GM23338 (cell line): Measurements from ENCODE around the gene NCF4. TPM values are rescaled to one million over a fixed set of nuclear protein-coding genes. Genes with fewer than 3 reads are reported as not detected.

Experiments used
- ATAC-seq: fragments of 200-7000 bp; cut with Tn5 transposase; 3 replicates; pipeline ENCODE4 v1.9.1; 2020
- DNase-seq: peaks from one replicate; pipeline ENCODE4 v3.0.0-alpha.2; 2015; ENCODE audit warnings: low spot score
- H2AFZ ChIP-seq: fragments of 200-600 bp; sonication (generic); 2 replicates; pipeline ENCODE4 v1.8.0; 2016; ENCODE audit warnings: antibody characterized with exemption, mild to moderate bottlenecking, moderate library complexity
- H3F3A ChIP-seq: fragments of 200-600 bp; sonication (generic); replicated peaks from 2 replicates; pipeline ENCODE4 v1.8.0; 2017; ENCODE audit warnings: antibody characterized with exemption, mixed run types, low read depth
- H3K27ac ChIP-seq: fragments of 200-600 bp; sonication (generic); 2 replicates; pipeline ENCODE4 v1.6.1; 2016; ENCODE audit warnings: low read depth
- H3K27me3 ChIP-seq: fragments of 200-600 bp; sonication (generic); 2 replicates; pipeline ENCODE4 v1.8.0; 2016; ENCODE audit warnings: mild to moderate bottlenecking, mixed run types, moderate library complexity; ENCODE audit not compliant: insufficient read depth
- H3K36me3 ChIP-seq: fragments of 200-600 bp; sonication (generic); 2 replicates; pipeline ENCODE4 v1.8.0; 2016; ENCODE audit warnings: mild to moderate bottlenecking; ENCODE audit not compliant: insufficient read depth
- H3K4me1 ChIP-seq: fragments of 200-600 bp; sonication (generic); 2 replicates; pipeline ENCODE4 v1.8.0; 2016; ENCODE audit warnings: mild to moderate bottlenecking, moderate library complexity; ENCODE audit not compliant: insufficient read depth
- H3K4me2 ChIP-seq: fragments of 200-600 bp; sonication (generic); 2 replicates; pipeline ENCODE4 v1.7.1; 2017; ENCODE audit warnings: mixed run types
- H3K4me3 ChIP-seq: fragments of 200-600 bp; sonication (generic); 2 replicates; pipeline ENCODE4 v1.6.1; 2016; ENCODE audit warnings: mixed run types
- H3K79me2 ChIP-seq: fragments of 200-600 bp; sonication (generic); replicated peaks from 2 replicates; pipeline ENCODE4 v1.8.0; 2017; ENCODE audit warnings: mild to moderate bottlenecking; ENCODE audit not compliant: insufficient read depth
- H3K9me2 ChIP-seq: fragments of 200-600 bp; sonication (generic); 2 replicates; pipeline ENCODE4 v1.8.0; 2017; ENCODE audit not compliant: insufficient read depth
- H4K20me1 ChIP-seq: fragments of 200-600 bp; sonication (generic); replicated peaks from 2 replicates; pipeline ENCODE4 v1.8.0; 2017; ENCODE audit warnings: mild to moderate bottlenecking; ENCODE audit not compliant: insufficient read depth
- H3K27ac Mint-ChIP-seq: 2 replicates; pipeline ENCODE4 v1.8.0; 2020; ENCODE audit warnings: inconsistent platforms, mild to moderate bottlenecking, moderate library complexity, mixed read lengths
- H3K27me3 Mint-ChIP-seq: 3 replicates; pipeline ENCODE4 v1.8.0; 2022; ENCODE audit warnings: low read depth, mild to moderate bottlenecking, moderate library complexity, mixed read lengths, inconsistent platforms; ENCODE audit not compliant: insufficient read depth, poor library complexity
- H3K36me3 Mint-ChIP-seq: 3 replicates; pipeline ENCODE4 v1.8.0; 2021; ENCODE audit warnings: low read depth, mild to moderate bottlenecking, inconsistent platforms, moderate library complexity, mixed read lengths
- H3K4me1 Mint-ChIP-seq: 3 replicates; pipeline ENCODE4 v1.8.0; 2020; ENCODE audit warnings: mild to moderate bottlenecking, inconsistent platforms, mixed read lengths
- H3K4me3 Mint-ChIP-seq: 3 replicates; pipeline ENCODE4 v1.8.0; 2021; ENCODE audit warnings: moderate library complexity, mild to moderate bottlenecking, inconsistent platforms, mixed read lengths
- H3K9me3 Mint-ChIP-seq: 3 replicates; pipeline ENCODE4 v1.8.0; 2020; ENCODE audit warnings: moderate library complexity, mild to moderate bottlenecking, inconsistent platforms, mixed read lengths
- CREB1 ChIP-seq: fragments of 250-450 bp; sonication (Bioruptor Pico); IDR thresholded peaks from 2 replicates; pipeline ENCODE4 v1.5.0; 2020; ENCODE audit warnings: low read depth, mild to moderate bottlenecking, moderate library complexity
- CTCF ChIP-seq, 2 experiments: fragments of 200-600 bp in 1 of 2; sonication (generic) in 1 of 2; conservative IDR thresholded peaks; 2 replicates each; pipeline versions ENCODE4 v1.5.1 to v1.6.1; 2016 to 2017; ENCODE audit warnings: antibody characterized with exemption in 2 of 2, low read depth in 2 of 2, mild to moderate bottlenecking in 2 of 2, moderate library complexity in 1 of 2
- ETS1 ChIP-seq: IDR thresholded peaks from 2 replicates; pipeline ENCODE4 v1.6.1; 2016; ENCODE audit warnings: antibody characterized with exemption
- JUNB ChIP-seq: IDR thresholded peaks from one replicate; pipeline ENCODE4 v1.6.1; 2016; ENCODE audit warnings: antibody characterized with exemption; ENCODE audit not compliant: unreplicated experiment
- NANOG ChIP-seq: IDR thresholded peaks from 2 replicates; pipeline ENCODE4 v1.6.1; 2016; ENCODE audit warnings: antibody characterized with exemption, borderline replicate concordance
- POLR2AphosphoS5 ChIP-seq: IDR thresholded peaks from 2 replicates; pipeline ENCODE4 v1.6.1; 2016; ENCODE audit warnings: antibody characterized with exemption, low read depth
- ZNF114 ChIP-seq: fragments of 250-450 bp; sonication (Bioruptor Pico); IDR thresholded peaks from 2 replicates; pipeline ENCODE4 v1.5.0; 2020; ENCODE audit warnings: mild to moderate bottlenecking, moderate library complexity
- ZNF462 ChIP-seq: fragments of 250-450 bp; sonication (Bioruptor Pico); IDR thresholded peaks from 2 replicates; pipeline ENCODE4 v1.5.0; 2020; ENCODE audit warnings: mild to moderate bottlenecking, moderate library complexity
- polyA plus RNA-seq: library from polyadenylated mRNA; unstranded; fragments of >200 nt; fragmentation: Nextera tagmentation; extraction: Ambion mirVana; gene quantifications from 2 replicates; pipeline ENCODE4 v1.2.1, GENCODE V29; 2016
- total RNA-seq: library from RNA; depleted of rRNA; stranded (reverse); fragments of >200 nt; shearing (Covaris generic); gene quantifications from 2 replicates; pipeline ENCODE4 v1.2.3, GENCODE V29; 2014

The NCF4 gene
- total and polyA plus RNA-seq, 2 experiments from 2014 or later, result not detected

GRCh38 chr22:36925388-36926290 is 64.8 kb downstream of the NCF4 start:
- no peak for ATAC-seq
- Histone ChIP-seq H3K27ac (no peak overlapping the region), H3K4me3 (no peak overlapping the region), H3K9me2 (no peaks in the 10 kb centered on the region), H3K4me1 (no peaks in the 10 kb centered on the region), H3K79me2 (no peaks in the 10 kb centered on the region), H3K4me2 (no peak overlapping the region), H4K20me1 (no peaks in the 10 kb centered on the region), H3K36me3 (no peaks in the 10 kb centered on the region), H2AFZ (no peak overlapping the region), H3F3A (no peaks in the 10 kb centered on the region), H3K27me3 (no peaks in the 10 kb centered on the region)
- no peaks in the 10 kb centered on the region; the same call in 2 of the 3 replicates for H3K9me3 Mint-ChIP-seq
- H3K4me3 Mint-ChIP-seq, result no peak overlapping the region
- peaks cover 23% of the 10 kb centered on the region for H3K27me3 Mint-ChIP-seq
- no peak for DNase-seq
- H3K36me3 Mint-ChIP-seq, result no peaks in the 10 kb centered on the region; the same call in 2 of the 3 replicates
- no peak overlapping the region for H3K27ac Mint-ChIP-seq
- no peak for TF ChIP-seq ETS1
- no peak for TF ChIP-seq ZNF114
- TF ChIP-seq JUNB, result no peak
- TF ChIP-seq CTCF (conservative IDR thresholded peaks at IDR 0.05; ENCODE audit: low read depth in 2 of 2), result no peak
- TF ChIP-seq NANOG, result no peak
- no peak for TF ChIP-seq ZNF462 (CRISPR knock-in tag)
- TF ChIP-seq POLR2AphosphoS5, result no peak
- no peak for TF ChIP-seq CREB1 (CRISPR knock-in tag)
- peaks cover 2% of the 10 kb centered on the region; the same call in 2 of the 3 replicates for H3K4me1 Mint-ChIP-seq
